T47D (cell line): ENCODE data around the gene TC2N.
A peak's percentile ranks its signal among the peaks of the same experiment; 100 is the strongest.
"Not testable (repeated sequence)": the region's sequence is repeated elsewhere in the genome, so short reads cannot be mapped to it uniquely, and the experiment has no call there.

Experiments
- DNase-seq, 2 experiments: peaks; one replicate each; pipeline versions ENCODE4 v3.0.0 to v3.0.0-alpha.2; 2011 to 2012; ENCODE audit warnings: low read depth in 1 of 2, low spot score in 1 of 2
- JUND ChIP-seq: IDR thresholded peaks from 2 replicates; pipeline ENCODE4 v1.6.1; 2012; ENCODE audit warnings: low read depth
- in situ Hi-C: cut with HindIII; loops from 2 replicates; pipeline ENCODE4 v1.10.0; 2016; ENCODE audit warnings: low sequenced_read_pairs, low pct_unique_long_range_greater_than_20kb

Gene TC2N

DNA sequence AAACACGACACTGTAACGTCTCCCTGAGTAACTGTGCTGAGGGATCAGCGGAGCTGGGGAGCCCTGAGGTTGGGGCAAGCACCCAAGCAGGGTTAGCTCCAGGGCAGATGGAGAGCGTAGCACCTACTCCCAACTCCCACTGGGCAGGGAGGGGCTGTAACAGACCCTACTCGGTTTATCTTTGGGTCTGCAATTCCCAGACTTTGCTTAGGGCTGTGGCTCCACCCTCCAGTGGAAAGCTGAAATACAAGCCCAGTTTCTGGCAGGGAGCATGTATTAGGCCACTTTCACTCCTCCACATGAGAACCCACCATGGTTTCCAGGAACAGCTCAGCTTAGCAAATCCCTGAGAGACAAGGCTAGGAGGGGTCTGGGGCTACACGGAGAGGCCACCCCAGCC, 17.3 kb upstream of the TC2N start:
- in situ Hi-C loops: no loop called here
- TF ChIP-seq JUND: no peak
- DNase-seq: no peak

DNA sequence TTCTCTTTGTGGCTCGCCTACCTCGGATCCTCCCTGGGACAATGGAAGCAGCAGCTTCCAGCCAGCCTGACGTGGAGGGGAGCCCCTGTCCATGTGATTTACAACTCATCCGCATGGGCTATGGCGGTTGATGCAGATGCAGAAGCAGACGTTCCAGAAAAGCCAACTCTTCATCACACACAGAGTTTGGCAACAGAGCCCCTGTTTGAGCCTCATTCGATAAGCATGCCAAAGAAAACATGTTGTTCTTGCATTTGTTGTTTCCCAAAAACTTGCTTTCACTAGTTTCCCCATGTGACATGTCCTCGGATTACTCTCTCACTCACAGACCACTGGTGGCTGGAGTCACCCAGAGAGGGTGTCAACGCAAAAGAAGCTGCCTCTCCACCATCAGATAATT, 16.4 kb upstream of the TC2N start:
- no peak for DNase-seq
- no peak for TF ChIP-seq JUND
- in situ Hi-C loops: no loop called here

DNA sequence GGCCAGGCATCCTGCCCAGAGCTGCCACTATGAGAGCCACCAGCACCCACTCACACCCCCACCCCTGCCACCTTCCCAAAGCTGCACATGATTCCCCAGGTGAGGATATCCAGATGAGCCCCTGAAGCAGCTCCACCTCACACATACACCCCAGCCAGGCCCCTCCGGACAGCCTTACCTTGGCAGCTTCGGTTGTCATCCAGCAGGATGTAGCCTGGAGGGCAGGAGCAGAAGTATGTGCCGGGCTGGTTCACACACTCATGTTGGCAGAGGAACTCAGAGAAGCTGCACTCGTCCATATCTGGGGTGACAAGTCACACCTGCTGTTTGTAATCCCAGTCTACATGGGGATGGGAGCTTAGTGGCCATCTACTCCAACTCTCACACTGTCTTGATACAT, 15.4 kb upstream of the TC2N start:
- DNase-seq: peak in 1 of 2 experiments; percentile 66
- in situ Hi-C loops: no loop called here
- no peak for TF ChIP-seq JUND

DNA sequence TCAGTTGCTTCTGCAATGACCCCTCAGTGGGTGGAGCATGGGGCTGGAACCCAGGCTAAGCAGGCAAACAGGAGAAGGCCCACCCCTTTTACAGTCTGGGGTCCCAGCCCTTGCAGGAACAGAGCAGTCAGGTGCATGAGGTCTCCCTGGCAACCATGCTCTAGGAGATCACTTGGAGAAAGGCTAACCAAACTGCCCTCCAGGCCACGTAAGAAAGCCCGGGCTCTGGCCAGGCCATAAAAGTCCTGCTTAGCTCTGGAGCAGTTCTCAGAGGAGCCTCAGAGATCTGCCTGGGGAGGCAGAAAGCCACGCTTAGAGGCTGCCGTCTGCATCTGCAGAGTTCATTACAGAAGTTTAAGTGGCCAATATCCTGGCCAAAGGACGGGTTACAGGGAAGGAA, 15.0 kb upstream of the TC2N start:
- in situ Hi-C loops: no loop called here
- no peak for DNase-seq
- no peak for TF ChIP-seq JUND

DNA sequence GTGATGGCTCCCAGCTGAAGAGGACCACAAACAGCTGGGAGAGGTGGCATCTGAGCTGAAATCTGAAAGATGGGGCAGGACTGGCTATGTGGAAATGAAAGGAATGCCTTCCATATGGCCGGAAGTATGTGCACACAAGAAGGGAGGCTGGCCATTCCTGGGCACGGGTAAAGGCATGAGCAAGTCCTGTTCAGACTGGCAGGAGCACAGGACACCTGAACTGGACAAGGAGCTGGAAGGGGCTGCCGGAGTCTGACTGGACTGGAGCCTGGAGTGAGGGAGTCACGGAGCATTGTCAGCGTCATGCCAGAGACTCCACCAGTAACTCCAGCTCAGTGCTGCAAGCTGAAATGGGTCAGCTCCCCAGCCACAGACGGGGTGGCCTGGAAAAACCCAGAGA, 11.9 kb upstream of the TC2N start:
- DNase-seq: no peak
- in situ Hi-C loops: no loop called here

DNA sequence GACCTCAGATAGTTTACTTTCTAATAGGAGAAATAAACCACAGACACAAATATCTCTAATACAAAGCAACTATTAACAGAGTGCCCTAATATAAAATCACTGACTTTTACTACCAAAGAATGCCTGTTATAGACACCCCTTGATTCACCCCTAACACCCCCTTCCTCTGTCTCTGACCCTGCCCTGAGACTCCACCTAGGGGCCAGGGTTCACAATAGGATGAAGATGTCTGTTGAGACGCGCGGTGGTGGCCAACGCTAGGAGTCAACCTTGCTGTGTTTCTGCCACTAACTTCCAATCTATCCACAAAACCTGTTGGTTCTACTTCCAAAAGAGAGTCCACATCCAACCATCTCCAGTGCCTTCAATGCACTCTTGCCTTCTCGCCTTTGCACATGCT, 10.9 kb upstream of the TC2N start:
- DNase-seq: no peak
- TF ChIP-seq JUND: no peak
- in situ Hi-C loops: no loop called here

More for the DNA sequence above, 11.9 kb upstream of the TC2N start:
- TF ChIP-seq JUND: no peak

DNA sequence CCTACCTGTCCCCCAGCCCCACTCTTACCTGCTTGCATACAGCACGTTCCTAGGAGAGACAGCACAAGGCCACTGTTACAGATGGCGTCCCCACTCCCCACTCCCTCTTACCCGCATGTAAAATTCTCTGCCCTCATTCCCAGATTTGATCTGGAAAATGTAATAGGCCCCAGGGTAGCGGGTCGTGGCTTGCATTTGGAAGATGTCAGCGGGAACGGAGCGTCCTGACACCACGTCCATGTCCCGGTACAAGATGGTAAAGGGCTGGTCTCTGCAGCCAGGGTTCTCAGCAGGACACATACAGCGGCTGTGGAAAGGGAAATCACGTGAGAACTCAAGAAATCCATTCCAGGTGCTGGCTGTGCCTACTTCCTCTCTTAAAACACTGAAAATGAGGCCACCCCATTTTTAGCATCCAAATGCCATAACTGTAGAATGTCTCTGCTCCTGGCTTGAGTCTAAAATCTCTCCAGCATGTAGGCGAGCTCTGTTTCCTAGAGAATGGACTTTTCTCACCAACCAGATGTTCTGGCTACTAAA, 10.1 kb upstream of the TC2N start:
- DNase-seq: peak in 1 of 2 experiments; percentile 32
- in situ Hi-C loops: no loop called here

DNA sequence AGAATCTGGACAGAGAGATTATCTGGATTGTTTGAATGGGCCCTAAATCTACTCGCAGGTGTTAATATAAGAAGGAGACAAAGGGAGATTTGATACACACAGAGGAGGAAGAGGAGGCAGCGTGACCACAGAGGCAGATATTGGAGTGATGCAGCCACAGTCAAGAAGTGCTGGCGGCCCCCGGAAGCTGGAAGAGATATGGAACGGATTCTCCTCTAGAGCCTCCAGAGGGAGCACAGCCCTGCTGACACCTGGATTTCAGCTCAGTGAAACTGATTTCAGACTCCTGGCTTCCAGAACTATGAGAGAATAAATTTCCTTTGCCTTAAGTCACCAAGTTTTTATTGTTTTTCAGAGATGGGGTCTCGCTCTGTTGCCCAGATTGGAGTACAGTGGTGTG, 9.2 kb upstream of the TC2N start:
- no peak for TF ChIP-seq JUND
- in situ Hi-C loops: no loop called here
- no peak for DNase-seq

More for the DNA sequence above, 10.1 kb upstream of the TC2N start:
- TF ChIP-seq JUND: no peak

DNA sequence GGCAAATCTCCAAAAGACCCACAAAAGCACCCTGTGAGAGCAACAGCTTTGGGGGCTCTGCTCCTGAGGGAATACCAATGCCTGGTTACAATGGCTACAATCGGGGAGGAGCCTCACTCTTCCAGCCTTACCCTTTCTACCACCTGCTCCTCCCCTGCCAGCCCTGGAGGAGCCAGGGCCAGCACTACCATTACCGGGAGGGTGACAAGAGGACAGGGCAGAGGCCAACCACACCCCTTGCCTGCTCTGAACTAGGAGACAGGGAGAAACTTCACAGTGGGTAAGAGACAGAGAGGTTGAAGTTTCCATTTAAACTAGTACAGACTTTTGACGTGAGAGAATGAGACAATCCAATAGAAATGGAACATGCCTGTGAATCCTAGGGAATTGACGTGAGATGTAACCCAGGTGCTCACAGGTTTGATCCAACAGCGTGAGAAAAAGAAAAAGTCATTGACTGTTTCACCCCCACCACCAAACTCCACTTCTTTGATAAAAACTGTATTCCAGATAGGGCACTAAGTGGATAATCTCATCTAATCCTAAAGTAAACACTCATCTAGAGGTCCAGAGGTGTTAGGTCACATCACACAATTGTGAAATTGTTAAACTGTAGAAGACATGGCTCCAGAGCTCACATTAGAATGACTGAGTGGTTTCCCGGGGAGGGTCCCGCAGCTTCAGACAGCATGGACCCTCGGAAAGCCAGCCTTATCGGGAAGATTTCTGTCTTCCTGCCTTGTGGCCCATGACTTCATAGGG, 8.4 kb upstream of the TC2N start:
- TF ChIP-seq JUND: no peak
- in situ Hi-C loops: no loop called here
- DNase-seq: no peak

DNA sequence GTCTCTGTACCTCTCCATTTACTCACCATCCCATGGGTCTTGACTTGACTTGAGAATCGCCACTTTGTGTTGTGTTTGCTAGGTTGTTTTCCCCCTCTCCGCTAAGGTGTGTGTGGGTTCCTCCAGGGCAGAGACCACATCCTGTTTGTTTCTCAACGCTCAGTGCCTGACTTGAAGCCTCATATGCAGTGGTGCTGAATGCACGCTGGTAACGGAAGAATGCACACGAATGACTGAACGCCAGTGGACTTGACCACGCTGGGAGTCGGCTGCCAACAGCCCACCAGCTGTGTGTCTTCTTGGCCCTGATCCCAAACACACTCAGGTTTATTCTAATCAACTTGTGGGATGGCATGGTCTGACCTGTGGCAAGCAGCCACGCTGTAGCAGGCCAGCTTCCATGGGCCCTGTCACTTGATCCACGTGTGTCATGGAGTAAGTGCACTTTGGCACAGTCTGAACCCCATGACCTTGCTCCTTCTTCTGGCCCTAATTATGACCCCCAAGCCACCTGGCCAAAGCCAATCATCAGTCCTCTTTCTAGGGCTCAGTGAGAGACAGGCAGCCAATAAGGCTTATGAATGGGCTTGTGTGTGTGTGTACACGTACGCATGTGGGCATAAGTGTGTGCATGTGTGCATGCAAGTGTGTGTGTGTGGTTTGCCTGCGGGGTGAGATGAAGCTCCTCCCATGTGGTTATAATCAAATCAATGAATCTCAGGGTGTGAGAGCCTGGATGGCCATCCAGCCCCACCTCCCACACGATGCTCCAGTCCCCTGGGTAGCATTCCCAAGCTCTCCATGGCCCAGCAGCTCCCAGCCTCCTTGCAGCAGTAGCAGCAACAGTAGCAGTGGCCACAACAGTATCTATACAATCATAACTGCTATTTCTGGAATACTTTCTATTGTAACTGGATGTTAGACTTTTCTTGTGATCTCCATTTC, 6.4 kb upstream of the TC2N start:
- no peak for TF ChIP-seq JUND
- in situ Hi-C loops: no loop called here
- peak in 1 of 2 experiments; percentile 90 for DNase-seq

DNA sequence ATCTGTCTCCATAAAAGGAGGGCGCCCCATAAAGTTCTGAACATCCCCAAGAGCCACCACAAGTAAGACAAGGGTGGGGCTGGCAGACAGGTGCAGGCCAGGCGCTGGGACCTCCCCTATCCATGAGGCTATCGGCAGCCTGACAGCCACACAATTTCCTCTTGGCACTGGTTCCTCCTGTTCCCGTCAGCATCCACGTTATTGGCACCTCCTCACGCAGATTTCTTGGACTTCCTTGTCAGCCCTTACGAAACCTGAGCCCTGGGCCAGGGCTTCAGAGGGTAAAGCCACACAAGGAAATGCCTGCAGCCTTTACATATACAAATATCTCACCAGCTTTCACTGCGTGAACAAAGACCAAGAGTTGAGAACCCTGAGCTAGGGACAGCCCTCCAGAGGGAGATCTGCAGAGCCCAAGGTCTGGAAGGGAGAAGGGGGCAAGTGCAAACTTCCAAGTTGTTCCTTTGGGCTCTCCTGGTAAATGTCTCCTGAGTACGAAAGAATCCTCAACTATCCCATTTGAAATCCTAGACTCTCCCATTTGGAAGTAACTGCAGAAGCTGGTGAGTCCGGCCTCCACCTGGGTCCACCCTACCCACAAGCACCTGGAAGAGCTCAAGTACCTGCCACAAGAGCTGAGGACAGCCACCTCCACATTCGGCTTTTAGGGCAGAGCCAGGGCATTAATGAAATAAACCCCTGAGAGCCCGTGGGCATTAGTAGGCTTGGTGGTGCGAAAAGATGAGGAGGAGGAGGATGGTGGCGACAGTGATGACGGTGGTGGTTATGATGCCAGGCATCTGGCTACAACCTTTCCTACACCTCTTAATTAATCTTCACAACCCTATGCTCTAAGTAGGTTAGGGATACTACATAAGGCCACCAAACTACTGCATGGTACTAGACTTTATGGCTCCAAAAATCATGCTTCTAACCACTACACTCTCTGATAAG, 5.5 kb upstream of the TC2N start:
- no peak; the same call in 1 of the 2 replicates for TF ChIP-seq JUND
- in situ Hi-C loops: no loop called here
- DNase-seq: peak; percentile 80 to 97

DNA sequence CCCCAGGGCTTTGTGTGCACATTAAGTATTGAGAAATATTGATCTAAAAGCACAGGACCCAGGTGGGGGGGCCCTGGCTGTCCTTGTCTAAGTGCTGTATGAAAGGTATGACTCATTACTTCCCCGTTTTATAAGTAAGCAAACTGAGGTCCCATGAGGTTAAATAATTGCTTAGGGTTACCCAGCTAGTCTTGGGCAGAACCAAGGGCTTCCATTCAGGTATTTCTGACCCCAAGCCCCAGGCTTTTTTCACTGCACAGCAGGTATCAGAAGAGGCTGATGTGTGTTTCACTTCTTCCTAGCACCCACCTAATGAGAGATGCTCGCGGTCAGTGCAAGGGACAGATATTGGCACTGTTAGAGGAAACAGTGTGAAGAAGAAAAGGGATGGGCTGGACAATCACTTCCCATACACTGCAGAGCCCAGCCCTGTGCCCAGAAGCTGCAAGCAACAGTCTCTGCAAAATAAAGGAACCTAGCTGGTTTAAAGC, 4.7 kb upstream of the TC2N start:
- in situ Hi-C loops: no loop called here
- no peak for TF ChIP-seq JUND
- DNase-seq: peak in 1 of 2 experiments; percentile 80

DNA sequence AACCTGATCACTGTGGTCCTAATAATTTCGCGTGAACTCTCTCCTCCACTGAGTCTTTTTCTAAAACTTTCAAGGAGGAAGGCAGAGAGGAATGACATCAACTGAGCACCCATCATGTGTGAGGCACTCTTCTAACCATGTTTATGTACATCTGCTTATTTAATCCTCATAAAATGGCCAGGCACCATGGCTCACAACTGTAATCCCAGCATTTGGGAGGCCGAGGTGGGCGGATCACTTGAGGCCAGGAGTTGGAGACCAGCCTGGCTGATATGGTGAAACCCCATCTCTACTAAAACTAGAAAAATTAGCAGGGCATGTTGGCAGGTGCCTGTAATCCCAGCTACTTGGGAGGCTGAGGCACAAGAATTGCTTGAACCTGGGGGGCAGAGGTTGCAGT, 4.1 kb upstream of the TC2N start:
- DNase-seq, in situ Hi-C loops: not testable (repeated sequence)
